ENCODE measurements around the gene PRTFDC1. TPM values are rescaled to one million over a fixed set of nuclear protein-coding genes. Genes with fewer than 3 reads are reported as not detected.

Gene PRTFDC1
- total RNA-seq, 2 donors from 2014 or later, result 14.5 to 18.3 TPM

DNA sequence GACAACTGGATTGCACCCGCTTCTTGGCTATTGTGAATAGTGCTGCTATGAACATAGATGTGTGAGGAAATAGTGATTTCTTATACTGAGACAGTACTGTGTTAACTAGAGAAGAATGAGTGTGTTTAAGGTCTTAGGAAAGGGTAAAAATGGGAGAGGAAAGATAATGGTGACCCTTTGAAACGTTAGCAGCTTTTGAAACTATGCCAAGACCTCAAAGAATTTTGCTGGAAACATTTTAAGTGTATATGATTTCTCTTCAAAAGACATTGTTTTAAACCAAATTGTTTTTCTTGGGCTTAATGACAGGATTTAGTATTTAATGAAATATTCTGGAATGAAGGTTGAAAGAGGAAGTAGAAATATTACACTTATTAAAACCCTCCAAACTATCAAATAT lies 127.9 kb downstream of the PRTFDC1 start:
- H3K9me3 ChIP-seq (ENCODE audit: control insufficient read depth, low read length), result no peaks in the 10 kb centered on the region
- H3K27me3 ChIP-seq (ENCODE audit: control insufficient read depth, insufficient read depth, low read length, poor library complexity, severe bottlenecking), result no peaks in the 10 kb centered on the region
- no peak overlapping the region for H3K9ac ChIP-seq (ENCODE audit: extremely low read depth, low read length, poor library complexity, severe bottlenecking)
- TF ChIP-seq, protein P1, sequence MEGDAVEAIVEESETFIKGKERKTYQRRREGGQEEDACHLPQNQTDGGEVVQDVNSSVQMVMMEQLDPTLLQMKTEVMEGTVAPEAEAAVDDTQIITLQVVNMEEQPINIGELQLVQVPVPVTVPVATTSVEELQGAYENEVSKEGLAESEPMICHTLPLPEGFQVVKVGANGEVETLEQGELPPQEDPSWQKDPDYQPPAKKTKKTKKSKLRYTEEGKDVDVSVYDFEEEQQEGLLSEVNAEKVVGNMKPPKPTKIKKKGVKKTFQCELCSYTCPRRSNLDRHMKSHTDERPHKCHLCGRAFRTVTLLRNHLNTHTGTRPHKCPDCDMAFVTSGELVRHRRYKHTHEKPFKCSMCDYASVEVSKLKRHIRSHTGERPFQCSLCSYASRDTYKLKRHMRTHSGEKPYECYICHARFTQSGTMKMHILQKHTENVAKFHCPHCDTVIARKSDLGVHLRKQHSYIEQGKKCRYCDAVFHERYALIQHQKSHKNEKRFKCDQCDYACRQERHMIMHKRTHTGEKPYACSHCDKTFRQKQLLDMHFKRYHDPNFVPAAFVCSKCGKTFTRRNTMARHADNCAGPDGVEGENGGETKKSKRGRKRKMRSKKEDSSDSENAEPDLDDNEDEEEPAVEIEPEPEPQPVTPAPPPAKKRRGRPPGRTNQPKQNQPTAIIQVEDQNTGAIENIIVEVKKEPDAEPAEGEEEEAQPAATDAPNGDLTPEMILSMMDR (conservative IDR thresholded peaks at IDR 0.05), result no peak
- Mint-ChIP-seq H3K4me1 (no peaks in the 10 kb centered on the region), H3K27me3 (ENCODE audit: insufficient read depth) (no peaks in the 10 kb centered on the region), H3K36me3 (ENCODE audit: low read depth) (no peaks in the 10 kb centered on the region), H3K4me3 (no peak overlapping the region), H3K9me3 (no peaks in the 10 kb centered on the region), H3K27ac (no peak overlapping the region)
- no peaks in the 10 kb centered on the region for H3K36me3 ChIP-seq (ENCODE audit: control insufficient read depth, insufficient read depth, low read length)
- 81 to 82% methylated on average over 2 of the region's 2 CpGs for WGBS, 2 experiments (ENCODE audit: insufficient coverage in 1 of 2, insufficient read length in 1 of 2)
- no peak overlapping the region for H3K27ac ChIP-seq (ENCODE audit: low read depth, low read length)
- no peak for DNase-seq
- no peaks in the 10 kb centered on the region for H3K4me1 ChIP-seq (ENCODE audit: control insufficient read depth, insufficient read depth, low read length)
- H3K4me3 ChIP-seq (ENCODE audit: low read length), result no peak overlapping the region

DNA sequence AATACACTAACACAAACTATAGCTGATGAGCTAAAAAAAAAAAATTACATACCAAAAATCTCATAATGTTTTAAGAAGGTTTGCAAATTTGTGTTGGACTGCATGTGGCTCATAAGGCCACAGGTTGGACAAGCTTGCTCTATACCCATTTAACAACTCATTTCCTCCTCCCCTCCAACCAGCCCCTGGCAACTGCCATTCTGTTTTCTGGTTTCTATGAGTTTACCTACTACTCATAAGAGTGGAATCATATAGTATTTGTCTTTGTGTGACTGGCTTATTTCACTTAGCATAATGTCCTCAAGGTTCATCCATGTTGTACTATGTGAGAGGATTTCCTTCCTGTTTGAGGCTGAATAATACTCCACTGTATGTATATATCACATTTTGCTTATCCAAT lies 128.3 kb downstream of the PRTFDC1 start:
- H3K9ac ChIP-seq (ENCODE audit: extremely low read depth, low read length, poor library complexity, severe bottlenecking), result no peak overlapping the region
- H3K27ac ChIP-seq (ENCODE audit: low read depth, low read length), result no peak overlapping the region
- H3K4me3 ChIP-seq (ENCODE audit: low read length), result no peak overlapping the region
- H3K9me3 ChIP-seq (ENCODE audit: control insufficient read depth, low read length), result no peaks in the 10 kb centered on the region
- Mint-ChIP-seq H3K9me3 (no peaks in the 10 kb centered on the region), H3K36me3 (ENCODE audit: low read depth) (no peaks in the 10 kb centered on the region), H3K27me3 (ENCODE audit: insufficient read depth) (no peaks in the 10 kb centered on the region), H3K27ac (no peak overlapping the region), H3K4me1 (no peaks in the 10 kb centered on the region), H3K4me3 (no peak overlapping the region)
- no peaks in the 10 kb centered on the region for H3K4me1 ChIP-seq (ENCODE audit: control insufficient read depth, insufficient read depth, low read length)
- TF ChIP-seq, protein P1 (conservative IDR thresholded peaks at IDR 0.05), result no peak
- DNase-seq, result no peak
- no peaks in the 10 kb centered on the region for H3K27me3 ChIP-seq (ENCODE audit: control insufficient read depth, insufficient read depth, low read length, poor library complexity, severe bottlenecking)
- no peaks in the 10 kb centered on the region for H3K36me3 ChIP-seq (ENCODE audit: control insufficient read depth, insufficient read depth, low read length)

DNA sequence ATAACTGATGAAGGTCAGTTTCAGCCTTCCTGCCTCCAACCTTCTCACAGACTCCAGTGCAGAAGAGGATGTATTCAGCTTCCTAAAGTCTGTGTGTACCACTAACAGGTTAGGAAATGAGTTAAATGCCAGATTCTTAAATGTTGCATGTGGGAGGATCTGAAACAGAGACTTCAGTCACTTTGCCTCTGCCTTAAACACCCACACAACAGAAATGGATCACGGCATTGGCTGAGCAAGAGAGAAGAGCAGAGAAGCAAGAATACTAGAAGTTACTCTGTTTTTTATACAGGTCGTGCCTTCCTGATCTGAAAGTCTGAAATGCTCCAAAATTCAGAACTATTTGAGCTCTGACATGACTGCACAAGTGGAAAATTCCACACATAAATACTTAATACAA lies 129.8 kb downstream of the PRTFDC1 start:
- 90 to 93% methylated on average over 2 of the region's 2 CpGs for WGBS, 2 experiments (ENCODE audit: insufficient coverage in 1 of 2, insufficient read length in 1 of 2)
- no peaks in the 10 kb centered on the region for H3K4me1 ChIP-seq (ENCODE audit: control insufficient read depth, insufficient read depth, low read length)
- H3K9ac ChIP-seq (ENCODE audit: extremely low read depth, low read length, poor library complexity, severe bottlenecking), result no peak overlapping the region
- Mint-ChIP-seq H3K27ac (no peak overlapping the region), H3K4me1 (no peaks in the 10 kb centered on the region), H3K4me3 (no peak overlapping the region), H3K9me3 (no peaks in the 10 kb centered on the region), H3K27me3 (ENCODE audit: insufficient read depth) (no peaks in the 10 kb centered on the region), H3K36me3 (ENCODE audit: low read depth) (no peaks in the 10 kb centered on the region)
- no peak for DNase-seq
- TF ChIP-seq, protein P1 (conservative IDR thresholded peaks at IDR 0.05), result no peak
- H3K4me3 ChIP-seq (ENCODE audit: low read length), result no peak overlapping the region
- H3K9me3 ChIP-seq (ENCODE audit: control insufficient read depth, low read length), result no peaks in the 10 kb centered on the region
- H3K27me3 ChIP-seq (ENCODE audit: control insufficient read depth, insufficient read depth, low read length, poor library complexity, severe bottlenecking), result no peaks in the 10 kb centered on the region
- H3K36me3 ChIP-seq (ENCODE audit: control insufficient read depth, insufficient read depth, low read length), result no peaks in the 10 kb centered on the region
- no peak overlapping the region for H3K27ac ChIP-seq (ENCODE audit: low read depth, low read length)

Data from endodermal cell (in vitro differentiated cells).